GM10847 (cell line): ENCODE measurements around the gene AHCYL2.

Experiments used
- POLR2A ChIP-seq: IDR thresholded peaks from 2 replicates; pipeline ENCODE4 v1.6.1; 2011; ENCODE audit not compliant: insufficient read length; ENCODE audit errors: extremely low read depth

Gene AHCYL2

GRCh38 chr7:129347330-129347729 lies 122.5 kb downstream of the AHCYL2 start:
- no peak for TF ChIP-seq POLR2A

- no peak for TF ChIP-seq POLR2A
Observed at GRCh38 chr7:129348023-129348740, 123.4 kb downstream of the AHCYL2 start.

DNA sequence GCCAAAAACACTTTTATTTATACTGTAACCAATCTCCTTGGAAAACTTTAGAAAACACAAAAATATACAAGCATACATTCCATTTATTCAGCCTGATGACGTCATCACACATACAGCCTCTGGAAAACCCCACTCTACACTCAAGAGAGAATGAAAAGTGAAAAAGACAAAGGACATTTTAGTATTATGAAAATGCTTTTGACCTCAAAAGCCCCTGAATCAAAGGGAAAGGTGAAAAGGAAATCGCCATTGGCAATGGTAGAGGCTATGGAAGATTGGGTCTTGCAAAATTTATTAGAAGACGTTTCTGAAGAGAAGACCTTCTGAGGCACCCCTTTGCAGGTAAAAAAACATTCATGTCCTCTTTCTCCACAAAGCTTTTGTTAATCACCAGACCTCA lies 126.5 kb downstream of the AHCYL2 start:
- TF ChIP-seq POLR2A: no peak

DNA sequence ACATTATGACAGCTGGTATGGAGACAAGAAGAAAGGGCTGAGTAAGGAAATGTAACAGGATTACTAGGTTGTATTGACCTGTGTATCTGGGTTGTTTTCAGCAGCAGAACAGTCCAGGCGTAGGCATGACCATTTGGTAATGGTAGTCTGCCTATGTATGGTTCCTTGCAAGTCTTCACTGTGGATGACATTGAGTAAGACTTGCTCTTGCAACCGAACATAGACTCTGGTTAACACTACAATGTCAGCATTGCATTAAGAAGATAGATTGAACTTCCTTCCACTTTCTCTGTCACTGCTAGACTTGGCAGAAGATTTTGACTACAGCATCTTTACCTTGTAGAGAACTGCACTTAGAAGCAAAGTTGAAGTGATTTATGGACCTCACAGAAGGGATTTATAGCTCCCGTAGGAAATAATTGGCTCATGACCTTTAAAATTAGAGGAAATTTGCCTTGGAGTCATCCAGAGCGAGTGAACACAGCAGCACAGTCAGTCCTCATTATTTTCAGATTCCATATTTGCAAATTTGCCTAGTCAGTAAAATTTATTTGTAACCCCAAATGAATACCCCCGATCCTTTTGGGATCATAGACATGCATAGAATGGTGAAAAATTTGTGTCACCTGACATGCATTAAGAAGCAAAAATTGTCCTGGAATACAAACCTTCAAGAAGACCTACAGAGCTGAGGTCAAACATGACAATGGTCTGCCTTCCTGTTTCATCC lies 129.8 kb downstream of the AHCYL2 start:
- TF ChIP-seq POLR2A: no peak

- TF ChIP-seq POLR2A: no peak
Observed at GRCh38 chr7:129356176-129356575, 131.3 kb downstream of the AHCYL2 start.

- no peak for TF ChIP-seq POLR2A
Observed at GRCh38 chr7:129359176-129359575, 134.3 kb downstream of the AHCYL2 start.

DNA sequence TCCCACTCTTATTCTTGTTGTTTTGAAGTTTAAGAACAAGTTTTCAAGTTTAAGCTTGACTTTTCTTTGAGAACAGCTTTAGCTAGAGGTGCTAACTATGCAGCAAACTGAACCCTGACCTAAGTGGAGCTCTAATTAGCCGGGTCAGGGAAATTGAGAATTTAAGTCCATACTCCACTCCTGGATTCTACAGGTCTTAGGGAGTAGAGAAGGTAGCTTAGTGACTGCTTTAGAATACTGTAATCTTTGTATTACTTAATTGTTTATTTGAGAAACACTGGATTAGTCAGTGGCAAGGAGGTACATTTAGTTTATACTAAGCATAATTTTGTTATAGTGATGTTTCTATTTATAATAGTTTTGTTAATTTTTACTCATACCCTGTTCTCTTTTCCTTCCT lies 134.8 kb downstream of the AHCYL2 start:
- no peak for TF ChIP-seq POLR2A

DNA sequence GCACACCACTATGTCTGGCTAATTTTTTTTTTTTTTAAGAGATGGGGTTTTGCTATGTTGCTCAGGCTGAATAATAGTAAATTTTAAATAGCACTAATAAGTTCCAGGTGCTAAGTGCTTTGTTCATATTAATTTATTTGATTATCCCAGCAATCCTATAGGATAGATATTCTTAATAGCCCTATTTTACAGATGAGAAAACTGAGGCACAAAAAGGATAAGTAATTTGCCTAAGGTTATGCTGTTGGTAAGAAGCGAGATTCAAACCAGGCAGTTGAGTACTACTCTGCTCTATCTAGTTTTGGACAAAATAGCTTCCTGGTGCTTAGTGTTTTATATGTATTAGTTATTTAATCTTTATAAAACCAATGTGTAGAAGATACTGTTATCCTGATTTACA lies 136.9 kb downstream of the AHCYL2 start:
- no peak for TF ChIP-seq POLR2A

DNA sequence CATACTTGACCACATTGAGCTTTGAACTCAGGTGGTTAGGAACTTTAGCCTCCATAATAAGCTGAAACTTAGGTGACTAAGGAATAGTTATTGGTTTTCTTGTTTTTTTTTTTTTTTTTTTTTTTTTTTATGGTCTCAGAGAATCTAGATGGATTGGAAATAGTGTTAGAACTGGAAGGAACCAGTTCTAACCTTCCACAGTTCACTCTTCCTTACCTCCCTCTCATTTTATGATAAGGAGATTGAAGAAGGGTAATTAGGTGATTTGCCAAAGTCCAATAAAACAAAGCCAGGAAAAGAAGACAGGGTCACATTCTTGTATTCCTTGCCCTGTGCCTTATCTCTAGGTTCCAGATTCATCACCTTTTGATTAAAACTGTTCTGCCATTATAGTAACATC lies 137.7 kb downstream of the AHCYL2 start:
- TF ChIP-seq POLR2A: no peak

GRCh38 chr7:129367349-129367699 lies 142.5 kb downstream of the AHCYL2 start:
- no peak for TF ChIP-seq POLR2A

DNA sequence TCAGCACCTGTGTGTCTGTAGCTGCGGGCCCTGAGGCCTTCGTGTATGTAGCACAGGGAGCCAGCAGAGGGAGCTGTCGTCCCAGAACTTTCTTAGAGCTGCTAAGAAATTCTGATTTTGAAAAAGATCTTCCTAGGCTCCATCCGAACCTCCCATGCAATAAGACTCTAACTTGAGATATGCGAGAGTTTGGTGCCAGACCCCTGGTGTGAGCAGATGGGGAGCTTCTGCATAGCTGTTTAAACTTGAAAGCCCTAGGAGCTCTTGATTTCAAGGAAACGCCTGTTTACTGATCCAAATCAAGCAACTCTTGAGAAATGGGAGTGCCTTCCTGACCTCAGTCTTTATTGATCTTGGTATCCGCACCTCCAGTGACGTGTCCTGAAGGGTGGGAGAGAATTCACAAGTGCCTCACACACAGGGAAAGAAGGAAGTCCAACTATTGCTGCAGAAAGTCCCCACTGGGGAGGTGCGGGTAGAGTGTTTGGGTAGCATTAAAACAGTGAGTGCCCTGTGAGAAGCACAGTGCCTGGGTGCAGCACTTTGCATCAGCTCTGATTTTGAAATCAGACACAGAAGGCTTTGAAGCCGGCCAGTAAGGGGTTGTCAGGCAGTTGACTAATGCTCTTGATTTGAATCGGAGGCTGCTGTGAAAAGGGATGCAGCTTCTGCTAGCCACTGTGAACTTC lies 143.0 kb downstream of the AHCYL2 start:
- TF ChIP-seq POLR2A: no peak

GRCh38 chr7:129368389-129368986 lies 143.7 kb downstream of the AHCYL2 start:
- no peak for TF ChIP-seq POLR2A

DNA sequence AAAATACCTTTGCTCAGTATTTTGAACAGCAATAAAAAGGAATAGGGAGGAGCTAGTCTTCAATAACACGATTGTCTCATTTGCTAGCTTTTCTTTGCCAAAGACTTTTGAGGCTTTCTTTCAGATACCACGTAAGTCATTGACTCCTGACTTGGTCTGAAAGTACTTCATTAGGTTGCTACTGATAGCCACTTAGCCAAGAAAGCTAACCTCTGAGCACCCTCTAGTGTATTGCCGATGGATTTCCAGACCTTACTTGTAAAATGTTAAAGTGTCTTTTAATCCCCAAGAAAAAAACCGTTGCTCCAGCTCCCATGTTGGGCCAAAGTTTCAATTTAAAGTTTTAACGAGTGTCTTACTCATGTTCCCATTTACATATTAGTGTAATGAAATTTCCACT lies 146.0 kb downstream of the AHCYL2 start:
- no peak for TF ChIP-seq POLR2A

- TF ChIP-seq POLR2A: no peak
Observed at GRCh38 chr7:129371487-129371886, 146.7 kb downstream of the AHCYL2 start.

DNA sequence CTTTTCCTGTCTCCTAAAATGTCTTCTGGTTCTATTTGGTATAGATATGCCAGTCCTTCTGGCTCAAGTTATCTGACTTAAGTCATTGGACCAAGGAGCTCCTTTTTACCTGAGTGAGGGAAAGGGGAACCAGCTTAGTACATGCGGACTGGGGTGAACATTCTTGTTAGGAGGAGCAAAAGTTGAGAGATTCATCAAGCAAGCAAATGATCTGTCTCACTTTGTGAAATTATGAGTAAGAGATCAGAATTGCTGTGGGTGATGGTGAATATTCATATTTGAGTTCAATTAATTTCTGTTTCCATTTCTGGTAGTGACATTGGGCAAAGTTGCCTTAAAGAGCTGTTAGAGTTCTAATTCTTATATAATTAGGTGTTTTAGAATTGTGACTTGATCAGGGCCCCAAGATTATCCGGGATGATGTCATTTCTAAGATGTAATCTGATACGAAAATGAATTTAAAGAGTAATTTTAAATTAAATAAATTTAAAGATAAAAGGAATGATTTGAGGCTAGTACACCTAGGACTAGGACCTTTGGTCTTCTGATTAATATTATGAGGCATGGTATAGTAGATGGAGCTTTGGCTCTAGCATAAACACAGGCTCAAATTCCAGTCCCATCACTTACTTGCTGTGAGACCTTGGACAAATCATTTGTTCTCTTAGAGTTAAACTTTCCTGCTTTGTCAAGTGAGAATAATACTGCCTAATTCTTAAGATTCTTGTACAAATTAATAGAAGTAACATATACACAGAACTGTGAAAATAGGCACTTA lies 149.0 kb downstream of the AHCYL2 start:
- no peak for TF ChIP-seq POLR2A
